ENCODE data around the gene UCHL5.
"Not testable (repeated sequence)": the region's sequence is repeated elsewhere in the genome, so short reads cannot be mapped to it uniquely, and the experiment has no call there.

UCHL5 gene

DNA sequence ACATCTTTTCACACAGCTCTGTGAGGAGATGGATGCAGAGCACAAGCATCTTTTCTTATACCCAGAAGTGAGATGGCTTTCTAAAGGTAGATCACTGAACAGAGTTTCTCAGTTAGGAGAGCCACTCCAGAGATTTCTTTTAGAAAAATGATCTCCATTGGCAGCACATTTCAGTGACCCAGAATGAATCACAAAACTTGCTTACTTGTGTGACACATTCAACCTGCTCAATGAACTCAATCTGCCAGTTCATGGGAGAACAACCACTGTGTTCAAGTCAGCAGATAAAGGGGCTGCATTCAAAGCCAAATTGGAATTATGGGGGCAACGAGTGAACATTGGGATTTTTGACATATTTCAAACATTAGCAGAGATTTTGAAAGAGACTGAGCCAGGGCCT lies 78.3 kb downstream of the UCHL5 start:
- H3K36me3 ChIP-seq: no peaks in the 10 kb centered on the region
- H3K4me1 ChIP-seq (ENCODE audit: control insufficient read depth in 1 of 2, insufficient read depth in 1 of 2, low read depth in 1 of 2, low read length in 1 of 2): peaks cover 25 to 27% of the 10 kb centered on the region in 2 experiments
- no peaks in the 10 kb centered on the region for H3K9me3 ChIP-seq
- no peak overlapping the region for H3K27ac ChIP-seq
- H3K4me3 ChIP-seq (ENCODE audit: low read depth in 1 of 2, low read length in 1 of 2): no peak overlapping the region
- TF ChIP-seq, protein P1, sequence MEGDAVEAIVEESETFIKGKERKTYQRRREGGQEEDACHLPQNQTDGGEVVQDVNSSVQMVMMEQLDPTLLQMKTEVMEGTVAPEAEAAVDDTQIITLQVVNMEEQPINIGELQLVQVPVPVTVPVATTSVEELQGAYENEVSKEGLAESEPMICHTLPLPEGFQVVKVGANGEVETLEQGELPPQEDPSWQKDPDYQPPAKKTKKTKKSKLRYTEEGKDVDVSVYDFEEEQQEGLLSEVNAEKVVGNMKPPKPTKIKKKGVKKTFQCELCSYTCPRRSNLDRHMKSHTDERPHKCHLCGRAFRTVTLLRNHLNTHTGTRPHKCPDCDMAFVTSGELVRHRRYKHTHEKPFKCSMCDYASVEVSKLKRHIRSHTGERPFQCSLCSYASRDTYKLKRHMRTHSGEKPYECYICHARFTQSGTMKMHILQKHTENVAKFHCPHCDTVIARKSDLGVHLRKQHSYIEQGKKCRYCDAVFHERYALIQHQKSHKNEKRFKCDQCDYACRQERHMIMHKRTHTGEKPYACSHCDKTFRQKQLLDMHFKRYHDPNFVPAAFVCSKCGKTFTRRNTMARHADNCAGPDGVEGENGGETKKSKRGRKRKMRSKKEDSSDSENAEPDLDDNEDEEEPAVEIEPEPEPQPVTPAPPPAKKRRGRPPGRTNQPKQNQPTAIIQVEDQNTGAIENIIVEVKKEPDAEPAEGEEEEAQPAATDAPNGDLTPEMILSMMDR (IDR thresholded peaks at IDR 0.05): no peak
- H3K27me3 ChIP-seq: no peaks in the 10 kb centered on the region

DNA sequence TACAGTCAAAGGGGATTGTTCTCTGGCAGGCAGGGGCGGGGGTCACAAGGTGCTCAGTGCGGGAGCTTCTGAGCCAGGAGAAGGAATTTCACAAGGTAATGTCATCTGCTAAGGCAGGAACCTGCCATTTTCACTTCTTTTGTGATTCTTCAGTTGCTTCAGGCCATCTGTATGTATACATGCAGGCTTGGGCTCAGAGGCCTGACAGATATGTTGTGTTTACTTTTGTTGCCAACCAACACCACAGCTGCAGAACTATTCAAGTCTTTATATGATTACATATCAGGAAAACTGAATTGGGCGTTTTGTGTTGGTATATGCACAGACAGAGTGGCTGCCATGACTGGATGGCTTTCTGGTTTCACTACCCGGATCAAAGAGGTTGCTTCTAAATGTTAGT lies 78.8 kb downstream of the UCHL5 start:
- peaks cover 22 to 25% of the 10 kb centered on the region in 2 experiments for H3K4me1 ChIP-seq (ENCODE audit: control insufficient read depth in 1 of 2, insufficient read depth in 1 of 2, low read depth in 1 of 2, low read length in 1 of 2)
- not testable (repeated sequence) for H3K9me3 ChIP-seq; H3K27ac ChIP-seq; H3K27me3 ChIP-seq; H3K4me3 ChIP-seq (ENCODE audit: low read depth in 1 of 2, low read length in 1 of 2); H3K36me3 ChIP-seq

DNA sequence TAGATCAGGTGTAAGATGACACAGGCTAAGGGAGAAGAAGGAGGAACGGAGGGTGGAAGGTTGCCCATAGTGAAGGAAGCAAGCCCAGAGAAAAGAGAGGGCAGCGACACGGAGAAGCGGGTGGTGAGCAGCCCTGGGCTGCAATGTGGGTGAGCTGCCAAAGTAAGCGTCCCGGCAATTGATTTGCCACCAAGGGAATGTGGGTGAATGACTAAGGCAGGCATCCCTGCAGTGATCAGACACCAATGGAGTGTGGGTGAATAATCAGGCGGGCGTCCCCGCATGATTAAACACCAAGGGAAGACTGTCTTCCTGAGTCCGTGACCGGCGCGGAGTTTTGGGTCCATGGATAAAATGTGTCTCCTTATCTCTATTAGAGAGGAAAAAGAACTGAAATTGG lies 79.6 kb downstream of the UCHL5 start:
- H3K9me3 ChIP-seq: no peaks in the 10 kb centered on the region
- H3K36me3 ChIP-seq: no peaks in the 10 kb centered on the region
- TF ChIP-seq, protein P1 (IDR thresholded peaks at IDR 0.05): no peak
- peaks cover 14 to 17% of the 10 kb centered on the region in 2 experiments for H3K4me1 ChIP-seq (ENCODE audit: control insufficient read depth in 1 of 2, insufficient read depth in 1 of 2, low read depth in 1 of 2, low read length in 1 of 2)
- no peaks in the 10 kb centered on the region for H3K27me3 ChIP-seq
- no peak overlapping the region for H3K4me3 ChIP-seq (ENCODE audit: low read depth in 1 of 2, low read length in 1 of 2)
- H3K27ac ChIP-seq: no peak overlapping the region

DNA sequence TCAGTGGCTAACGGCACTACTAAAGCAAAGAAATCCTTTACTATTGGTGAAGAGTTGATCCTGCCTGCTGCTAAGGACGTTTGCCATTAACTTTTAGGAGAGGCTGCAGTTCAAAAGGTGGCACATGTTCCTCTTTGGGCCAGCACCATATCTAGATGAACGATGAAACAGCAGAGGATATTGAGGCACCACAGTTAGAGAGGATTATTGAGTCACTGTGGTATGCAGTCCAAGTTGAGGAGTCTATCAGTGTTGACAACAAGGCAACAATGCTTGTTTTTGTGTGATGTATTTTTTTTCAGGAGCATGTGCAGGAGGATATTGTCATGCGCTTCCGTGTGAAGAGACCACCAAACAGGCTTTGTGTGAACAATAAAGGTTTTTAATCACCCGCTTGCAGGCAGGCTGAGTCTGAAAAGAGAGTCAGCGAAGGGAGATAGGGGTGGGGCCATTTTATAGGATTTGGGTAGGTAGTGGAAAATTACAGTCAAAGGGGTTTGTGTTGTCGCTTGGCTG lies 80.9 kb downstream of the UCHL5 start:
- TF ChIP-seq, protein P1 (IDR thresholded peaks at IDR 0.05): no peak
- Histone ChIP-seq H3K9me3 (no peaks in the 10 kb centered on the region), H3K4me1 (ENCODE audit: control insufficient read depth in 1 of 2, insufficient read depth in 1 of 2, low read depth in 1 of 2, low read length in 1 of 2) (peaks cover under 1 to 5% of the 10 kb centered on the region in 2 experiments), H3K27me3 (no peaks in the 10 kb centered on the region), H3K36me3 (no peaks in the 10 kb centered on the region), H3K4me3 (ENCODE audit: low read depth in 1 of 2, low read length in 1 of 2) (no peak overlapping the region), H3K27ac (no peak overlapping the region)

DNA sequence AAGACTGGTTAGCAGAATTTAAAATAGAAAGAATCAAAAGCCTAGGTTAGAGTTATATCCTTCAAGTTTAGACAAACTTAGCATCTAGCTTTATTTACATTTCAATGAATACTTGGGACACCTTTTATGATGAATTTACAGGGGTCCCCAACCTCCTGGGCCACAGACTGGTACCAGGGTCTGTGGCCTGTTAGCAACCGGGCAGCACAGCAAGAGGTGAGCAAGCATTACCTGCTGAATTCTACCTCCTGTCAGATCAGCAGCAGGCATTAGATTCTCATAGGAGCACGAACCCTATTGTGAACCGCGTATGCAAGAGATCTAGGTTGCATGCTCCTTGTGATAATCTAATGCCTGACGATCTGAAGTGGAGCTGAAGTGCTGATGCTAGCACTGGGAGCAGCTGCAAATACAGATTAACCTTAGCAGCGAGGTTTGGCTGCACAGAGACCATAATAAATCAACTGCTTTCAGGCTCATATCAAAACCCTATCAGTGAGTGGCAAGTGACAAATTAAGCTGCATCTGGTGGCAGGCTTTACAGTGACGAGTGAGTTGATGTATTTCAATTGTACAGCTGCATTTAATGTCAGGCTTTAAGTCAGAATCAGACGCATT lies 82.0 kb downstream of the UCHL5 start:
- H3K27me3 ChIP-seq: no peaks in the 10 kb centered on the region
- no peaks in the 10 kb centered on the region for H3K36me3 ChIP-seq
- H3K4me3 ChIP-seq (ENCODE audit: low read depth in 1 of 2, low read length in 1 of 2): no peak overlapping the region
- H3K9me3 ChIP-seq: no peaks in the 10 kb centered on the region
- no peaks in the 10 kb centered on the region for H3K4me1 ChIP-seq (ENCODE audit: control insufficient read depth in 1 of 2, insufficient read depth in 1 of 2, low read depth in 1 of 2, low read length in 1 of 2)
- TF ChIP-seq, protein P1 (IDR thresholded peaks at IDR 0.05): no peak
- no peak overlapping the region for H3K27ac ChIP-seq

DNA sequence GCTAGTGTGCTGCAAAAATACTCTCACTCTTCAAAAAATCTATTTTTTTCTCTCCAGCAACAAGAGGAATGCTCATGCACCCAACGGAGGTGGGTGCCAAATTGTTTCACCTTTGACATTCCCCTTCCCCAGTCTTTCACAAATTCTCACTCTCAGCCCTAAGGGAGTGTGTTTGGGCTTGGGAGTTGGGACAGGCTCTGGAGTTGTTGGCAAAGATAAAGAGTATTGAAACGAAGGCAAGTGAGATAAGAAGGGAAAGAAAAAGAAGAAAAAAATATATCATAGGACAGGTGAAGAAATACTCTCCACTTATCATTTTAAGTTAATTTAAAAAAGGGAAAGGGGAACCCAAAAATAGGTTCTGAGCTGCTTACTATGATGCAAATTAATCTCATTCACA lies 82.6 kb downstream of the UCHL5 start:
- no peaks in the 10 kb centered on the region for H3K27me3 ChIP-seq
- H3K27ac ChIP-seq: no peak overlapping the region
- no peaks in the 10 kb centered on the region for H3K36me3 ChIP-seq
- H3K9me3 ChIP-seq: no peaks in the 10 kb centered on the region
- no peaks in the 10 kb centered on the region for H3K4me1 ChIP-seq (ENCODE audit: control insufficient read depth in 1 of 2, insufficient read depth in 1 of 2, low read depth in 1 of 2, low read length in 1 of 2)
- no peak overlapping the region for H3K4me3 ChIP-seq (ENCODE audit: low read depth in 1 of 2, low read length in 1 of 2)
- TF ChIP-seq, protein P1 (IDR thresholded peaks at IDR 0.05): no peak

All from neutrophil (primary cell).